ENCODE results near the gene IFT172.

- TF ChIP-seq RCOR1 (IDR thresholded peaks at IDR 0.05; ENCODE audit: insufficient replicate concordance, low read length) (no peak), SMC3 (IDR thresholded peaks at IDR 0.05; ENCODE audit: low read depth, low read length) (no peak), CTCF (conservative IDR thresholded peaks at IDR 0.05; ENCODE audit: low read depth, low read length) (no peak), RAD21 (IDR thresholded peaks at IDR 0.05; ENCODE audit: low read length) (no peak), BHLHE40 (IDR thresholded peaks at IDR 0.05; ENCODE audit: low read depth, low read length) (no peak), CHD1 (IDR thresholded peaks at IDR 0.05; ENCODE audit: low read depth, low read length) (no peak), POLR2A (IDR thresholded peaks at IDR 0.05; ENCODE audit: low read depth, low read length) (no peak)
These were observed 32.9 kb upstream of the IFT172 start for GRCh38 chr2:27522400-27522945.
